ENCODE measurements around the gene CMTM8.

The CMTM8 gene

DNA sequence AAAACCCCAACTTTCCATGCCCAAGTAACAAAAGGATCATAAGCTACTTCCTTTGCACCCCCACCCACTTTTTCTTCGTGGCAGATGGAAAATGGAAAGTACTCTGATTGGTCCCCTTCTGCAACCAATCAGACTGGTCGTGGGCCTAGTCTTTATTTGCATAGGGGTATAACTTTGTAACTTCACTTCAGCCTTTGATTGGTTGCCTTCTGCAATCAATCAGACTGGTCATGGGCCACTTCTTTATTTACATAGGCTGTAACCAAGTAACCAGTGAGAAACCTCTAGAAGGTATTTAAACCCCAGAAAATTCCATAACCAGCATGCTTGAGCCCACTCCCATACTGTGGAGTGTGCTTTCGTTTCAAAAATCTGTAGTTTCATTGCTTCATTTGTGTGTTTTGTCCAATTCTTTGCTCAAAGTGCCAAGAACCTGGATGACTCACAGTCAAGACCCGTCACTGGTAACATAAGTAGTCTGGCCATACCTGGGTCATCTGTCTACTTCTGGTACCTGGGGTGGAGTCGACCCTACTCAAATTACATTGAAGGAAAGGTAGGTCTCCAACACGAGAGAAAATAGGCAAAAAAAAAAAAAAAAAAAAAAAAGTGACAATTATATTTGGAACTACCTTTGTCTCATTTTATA, 41.9 kb downstream of the CMTM8 start:
- DNase-seq, result no peak

DNA sequence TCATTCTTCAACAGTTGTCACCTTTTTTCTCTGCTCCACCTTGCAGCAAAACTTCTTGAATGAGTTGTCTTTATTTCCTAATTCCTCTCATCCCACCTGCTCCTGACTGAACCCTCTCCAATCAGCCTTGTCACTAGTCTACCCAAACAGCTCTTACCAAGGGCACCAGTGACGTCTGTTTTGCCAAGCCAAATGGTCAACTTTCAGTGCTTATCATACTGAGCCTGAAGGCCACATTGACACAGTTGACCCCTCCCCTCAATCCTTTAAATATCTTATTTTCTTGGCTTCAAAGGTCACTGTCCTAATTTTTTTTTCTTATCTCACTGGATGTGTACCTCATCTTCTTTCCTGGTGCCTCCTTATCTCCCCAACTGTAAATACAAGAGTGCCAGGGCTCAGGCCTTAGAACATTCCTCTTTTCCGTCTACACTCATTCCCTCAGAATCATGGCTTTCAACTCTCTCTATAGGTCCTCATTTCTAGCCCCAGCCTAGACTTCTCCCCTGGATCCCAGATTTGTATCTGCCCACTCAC, 43.2 kb downstream of the CMTM8 start:
- no peak for DNase-seq

DNA sequence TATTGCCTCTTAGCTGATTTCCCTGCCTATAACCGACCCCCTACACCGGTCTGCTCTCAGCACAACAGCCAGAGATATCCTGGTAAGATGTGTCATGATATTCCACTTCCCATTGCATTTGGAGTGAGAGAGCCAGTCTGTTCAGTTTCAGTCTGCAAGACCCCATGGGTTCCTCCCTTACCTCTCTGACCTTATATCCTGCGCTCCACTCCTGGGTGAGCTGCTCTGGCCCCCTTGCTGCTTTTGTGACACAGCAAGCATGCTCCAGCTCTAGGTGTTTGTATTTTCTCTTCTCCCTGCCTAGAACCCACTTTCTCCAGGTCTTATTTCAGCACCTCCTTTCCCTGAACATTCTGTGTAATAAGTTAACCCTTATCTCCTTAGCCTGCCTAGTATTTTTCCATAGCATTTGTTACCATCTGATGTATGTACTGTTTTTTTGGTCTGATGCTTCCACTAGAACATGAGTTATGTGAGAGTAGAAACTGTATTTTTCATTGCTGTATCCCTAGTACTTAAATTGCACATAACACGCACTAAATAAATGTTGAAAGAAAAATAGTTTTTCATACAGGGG, 44.2 kb downstream of the CMTM8 start:
- no peak for DNase-seq

DNA sequence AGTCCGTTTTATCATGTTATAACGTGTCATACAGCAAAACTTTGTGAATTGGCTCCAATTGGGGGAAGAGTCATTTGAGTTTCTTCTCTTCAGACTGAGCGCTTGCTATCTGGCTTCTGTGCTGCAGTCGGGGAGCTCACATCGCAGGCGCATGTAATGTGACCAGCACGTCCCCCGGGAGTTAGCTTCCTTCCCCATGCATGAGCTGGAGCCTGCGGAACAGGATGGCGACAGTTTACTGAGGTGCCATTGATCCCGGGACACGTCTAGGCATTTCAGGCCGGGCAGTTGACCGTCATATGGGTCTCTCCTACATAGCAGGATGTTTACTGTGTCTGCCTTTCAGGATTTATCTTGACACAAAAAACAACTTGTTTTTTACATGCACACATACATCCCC, 44.8 kb downstream of the CMTM8 start:
- no peak for DNase-seq

DNA sequence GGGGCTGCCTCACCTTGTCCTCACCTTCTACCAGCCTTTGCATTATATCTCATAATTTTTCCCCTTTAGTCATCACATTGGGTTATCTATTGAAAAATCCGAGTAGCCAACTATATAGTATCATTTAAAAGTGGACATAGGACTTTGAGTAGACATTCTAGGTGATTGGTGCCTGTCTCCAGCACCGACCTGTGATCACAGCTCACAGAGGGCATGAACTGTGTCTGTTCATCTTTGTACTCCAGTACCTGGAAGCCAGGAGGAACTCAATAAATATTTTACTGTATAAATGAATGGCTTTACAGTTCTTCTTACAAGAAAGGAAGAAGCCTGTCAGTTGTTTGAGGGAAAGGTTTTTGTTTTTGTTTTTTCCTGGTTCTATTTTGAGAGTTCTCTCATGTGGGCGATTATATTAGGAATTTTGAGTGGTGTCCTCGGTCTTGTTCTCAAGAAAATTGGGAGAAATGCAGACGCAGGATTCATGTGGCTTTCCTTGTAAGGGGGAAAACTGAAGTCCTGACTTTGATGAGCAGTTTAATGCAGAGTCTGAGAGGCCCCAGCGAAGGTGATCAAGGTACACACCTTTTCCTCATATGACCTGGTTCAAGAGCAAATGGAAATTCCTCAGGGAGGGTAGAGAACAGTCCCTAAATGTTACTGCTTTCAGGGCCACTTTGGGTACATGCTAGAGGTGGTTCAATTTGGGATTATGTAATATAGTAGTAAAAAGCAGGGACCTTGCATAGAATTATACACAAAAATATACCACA, 46.1 kb downstream of the CMTM8 start:
- no peak for DNase-seq

DNA sequence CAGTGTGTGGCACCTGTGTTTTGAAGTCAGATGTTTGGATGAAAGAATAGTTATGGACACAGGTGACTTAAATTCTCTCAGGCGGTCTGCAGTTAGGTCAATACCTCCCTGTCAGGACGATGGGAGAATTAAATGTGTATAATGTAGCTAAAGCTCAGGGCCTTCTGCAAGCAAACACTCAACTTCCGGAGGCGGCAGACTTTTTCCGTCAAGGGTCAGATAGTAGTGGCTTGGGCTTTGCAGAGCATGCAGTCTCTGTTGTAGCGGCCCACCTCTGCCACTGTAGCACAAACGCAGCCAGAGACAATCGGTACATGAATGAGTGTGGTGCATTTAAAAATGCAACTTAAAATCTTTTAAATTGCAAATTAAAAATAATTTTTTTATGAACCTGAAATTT, 47.4 kb downstream of the CMTM8 start:
- no peak for DNase-seq

DNA sequence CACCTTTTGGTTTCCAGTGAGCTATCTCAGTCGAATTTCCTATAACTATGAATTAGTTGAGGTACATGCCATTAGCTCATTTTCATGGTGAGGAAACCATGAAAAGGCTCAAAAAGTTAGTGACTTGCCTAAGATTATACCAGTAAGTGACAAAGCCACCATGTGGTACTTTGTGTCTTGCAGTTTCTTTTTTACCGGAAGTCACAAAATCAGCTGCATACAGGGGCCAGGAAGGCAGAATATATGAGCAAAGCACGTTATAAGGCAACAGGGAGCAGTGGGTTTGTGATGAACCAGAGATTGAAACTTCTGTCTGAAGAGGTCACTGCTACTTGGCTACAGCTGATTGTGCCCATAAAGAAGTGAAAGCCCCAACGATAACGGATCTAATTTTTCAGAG, 50.3 kb downstream of the CMTM8 start:
- DNase-seq, result no peak

DNA sequence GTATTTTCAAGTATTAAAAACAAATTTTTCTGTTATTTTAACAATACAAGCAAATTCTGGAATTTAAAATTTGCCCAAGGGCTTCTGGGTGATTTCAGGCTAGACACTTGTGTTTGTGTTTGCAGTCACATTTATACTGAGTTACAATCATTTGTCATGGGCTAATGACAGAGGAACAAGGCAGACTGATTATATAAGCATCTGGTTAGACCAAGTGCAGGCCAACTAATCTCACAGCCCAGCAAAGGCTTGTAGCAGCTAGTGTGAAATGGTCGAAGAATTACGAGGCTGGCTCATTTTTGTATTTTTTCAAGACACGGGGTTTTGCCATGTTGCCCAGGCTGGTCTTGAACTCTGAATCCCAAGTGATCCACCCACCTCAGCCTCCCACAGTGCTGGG, 52.1 kb downstream of the CMTM8 start:
- no peak for DNase-seq

DNA sequence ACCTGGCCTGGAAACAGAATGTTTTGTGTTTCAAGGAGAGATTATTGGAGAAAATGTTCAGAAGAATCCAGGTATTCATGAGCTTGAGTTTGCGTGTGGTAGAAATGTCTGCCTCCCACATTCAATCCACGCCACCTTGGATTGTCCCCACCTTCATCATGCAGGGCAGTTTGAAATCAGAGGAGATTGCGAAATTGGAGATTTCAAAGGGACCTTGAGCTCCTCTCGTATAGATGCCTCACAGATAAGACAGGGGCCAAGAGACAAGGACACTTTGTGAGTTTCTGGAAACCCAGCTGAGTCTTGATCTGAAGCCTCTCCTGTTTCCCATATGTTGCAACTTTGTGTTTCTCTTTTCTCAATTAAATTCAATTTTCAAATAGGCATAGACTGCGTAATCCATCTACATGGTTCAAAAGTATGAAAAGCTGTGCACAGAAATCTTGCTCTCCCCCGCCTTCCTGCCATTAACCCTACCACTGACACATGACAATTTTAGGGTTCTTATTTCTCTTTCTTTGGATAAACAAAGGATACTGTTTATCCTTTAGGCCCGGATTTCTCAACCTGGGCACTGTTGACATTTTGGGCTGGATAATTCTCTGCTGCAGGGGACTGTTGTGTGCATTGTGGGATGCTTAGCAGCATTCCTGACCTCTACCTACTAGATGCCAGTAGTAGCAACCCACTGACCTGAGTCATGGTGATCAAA, 53.8 kb downstream of the CMTM8 start:
- DNase-seq, result no peak

DNA sequence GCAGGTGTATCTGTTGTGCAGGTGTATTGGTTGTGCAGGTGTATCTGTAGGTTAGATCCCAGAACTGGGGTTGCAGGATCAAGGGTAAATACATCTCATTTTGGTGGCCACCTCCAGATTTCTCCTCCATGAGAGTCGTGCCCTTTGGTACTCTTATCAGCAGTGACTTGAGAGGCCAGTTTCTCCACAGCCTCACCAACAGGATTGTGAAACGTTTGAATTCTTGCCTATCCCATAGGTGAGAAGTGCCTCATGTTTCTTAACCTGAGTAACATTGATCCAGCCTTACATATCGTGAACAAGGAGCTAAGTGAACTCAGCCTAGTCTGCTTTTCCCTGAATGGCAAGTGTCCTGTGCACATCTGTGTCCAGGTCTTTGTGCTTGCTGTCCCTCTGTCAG, 55.4 kb downstream of the CMTM8 start:
- DNase-seq, result no peak

DNA sequence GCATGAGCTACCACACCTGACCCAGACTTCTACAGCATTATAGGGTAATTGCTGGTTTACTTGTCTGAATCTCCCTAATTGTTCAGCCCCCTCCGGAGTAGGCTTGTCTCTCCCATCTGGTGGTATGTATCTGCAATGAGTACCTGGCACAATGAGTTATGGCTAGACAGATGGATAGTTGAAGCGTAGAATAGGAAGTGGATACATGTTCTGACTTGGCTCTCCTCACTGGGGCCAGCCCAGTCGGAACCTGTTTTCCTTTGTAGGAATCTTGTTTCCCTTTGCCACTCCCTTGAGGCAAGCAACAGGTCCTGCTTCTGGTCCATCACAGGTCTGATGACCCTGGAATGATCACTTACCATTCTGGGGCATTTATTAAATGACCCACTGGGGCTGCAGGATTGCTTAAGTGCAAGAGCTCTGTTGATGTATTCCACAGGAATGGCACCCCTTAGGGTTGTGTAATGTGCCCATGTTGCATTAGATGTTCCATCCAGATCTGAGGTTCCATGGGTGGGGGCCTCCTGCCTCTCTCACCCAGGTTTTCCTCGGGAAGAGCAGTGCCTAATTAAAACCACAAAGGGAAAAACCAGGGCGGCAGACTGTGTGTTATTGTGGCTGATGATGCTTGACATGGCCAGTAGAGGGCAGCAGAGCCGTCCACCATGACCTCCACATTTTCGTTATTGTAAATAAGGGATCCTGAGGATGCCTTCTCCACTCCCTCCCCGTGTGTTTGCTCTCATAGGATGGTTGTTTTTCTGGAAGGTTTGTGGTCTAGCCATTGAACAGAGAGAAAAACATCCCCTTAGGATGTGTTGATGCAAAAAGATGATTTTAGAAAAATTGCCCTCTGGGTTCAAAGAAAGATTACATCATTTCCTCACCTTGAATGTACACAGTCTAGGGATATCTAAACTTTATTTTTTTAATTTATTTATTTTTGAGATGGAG, 58.0 kb downstream of the CMTM8 start:
- DNase-seq, result peak; percentile 81 to 89

DNA sequence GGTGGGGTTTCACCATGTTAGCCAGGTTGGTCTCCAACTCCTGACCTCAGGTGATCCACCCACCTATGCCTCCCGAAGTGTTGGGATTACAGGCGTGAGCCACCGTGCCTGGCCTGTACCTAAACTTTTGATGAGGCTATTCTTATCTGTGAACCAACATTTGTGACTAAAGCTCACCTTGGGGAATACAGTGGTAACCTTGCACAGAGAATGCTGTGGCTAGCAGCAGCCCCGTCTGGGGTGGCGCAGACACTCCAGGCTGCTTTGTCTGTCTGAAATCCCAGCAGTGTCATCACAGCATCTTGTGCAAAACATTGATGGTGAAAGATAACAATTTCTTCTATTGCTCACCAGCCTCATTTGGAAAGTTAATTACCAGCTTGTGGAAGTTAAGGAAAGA, 58.9 kb downstream of the CMTM8 start:
- DNase-seq, result no peak

DNA sequence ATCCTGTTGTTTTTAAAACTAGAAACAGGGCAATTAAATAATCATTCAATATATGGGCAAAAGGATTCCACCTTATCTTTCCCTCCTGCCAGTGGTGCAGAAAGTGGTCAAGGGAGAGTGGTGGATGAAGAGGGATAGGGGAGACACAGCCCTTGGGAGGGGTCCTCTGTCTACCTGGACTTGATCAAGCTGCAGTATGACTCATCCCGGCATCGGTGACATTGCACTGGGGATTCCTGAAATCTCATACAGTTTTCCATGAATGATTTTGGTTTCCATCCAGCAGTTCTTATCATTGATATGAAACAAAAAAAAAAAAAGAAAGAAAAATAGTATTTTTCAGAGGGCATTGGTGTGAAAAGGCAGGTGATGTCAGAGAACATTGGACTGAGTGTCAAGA, 62.9 kb downstream of the CMTM8 start:
- DNase-seq, result no peak

DNA sequence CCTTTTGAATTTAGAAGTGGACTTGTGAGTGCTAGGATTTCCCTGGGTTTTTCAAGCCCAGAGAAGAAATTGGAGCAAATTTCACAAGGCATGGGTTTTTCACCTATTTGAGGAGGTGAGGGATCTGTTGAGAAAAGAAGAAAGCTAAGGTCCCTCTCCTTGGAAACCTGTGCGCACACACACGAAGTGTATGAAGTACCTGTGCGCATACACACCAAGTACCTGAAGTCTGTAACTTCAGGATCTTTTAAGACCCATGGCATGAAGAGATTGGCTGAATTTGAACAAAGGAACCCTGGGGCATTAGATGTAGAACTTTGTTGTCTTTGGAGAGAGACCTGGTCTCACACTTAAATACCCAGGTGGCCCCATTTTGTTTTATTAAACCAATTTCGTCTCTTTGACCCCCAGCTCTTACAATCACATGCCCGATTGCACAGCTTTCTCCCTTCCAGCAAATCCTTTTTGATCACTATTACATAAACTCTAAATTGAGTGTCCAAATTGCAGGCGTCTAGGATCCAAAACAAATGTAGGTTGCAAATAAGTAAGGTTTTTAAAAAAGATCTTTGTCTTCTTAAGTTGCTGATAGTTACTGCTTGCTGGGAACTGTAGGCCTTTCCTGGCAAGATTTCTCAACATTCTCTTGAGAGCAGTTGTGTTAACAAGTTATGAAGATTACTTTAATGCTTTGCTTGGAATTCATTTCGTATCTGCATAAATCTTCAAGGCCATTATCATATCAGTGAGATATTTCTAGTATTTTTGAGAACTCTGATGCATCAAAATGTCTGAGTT, 64.3 kb downstream of the CMTM8 start:
- DNase-seq, result no peak

DNA sequence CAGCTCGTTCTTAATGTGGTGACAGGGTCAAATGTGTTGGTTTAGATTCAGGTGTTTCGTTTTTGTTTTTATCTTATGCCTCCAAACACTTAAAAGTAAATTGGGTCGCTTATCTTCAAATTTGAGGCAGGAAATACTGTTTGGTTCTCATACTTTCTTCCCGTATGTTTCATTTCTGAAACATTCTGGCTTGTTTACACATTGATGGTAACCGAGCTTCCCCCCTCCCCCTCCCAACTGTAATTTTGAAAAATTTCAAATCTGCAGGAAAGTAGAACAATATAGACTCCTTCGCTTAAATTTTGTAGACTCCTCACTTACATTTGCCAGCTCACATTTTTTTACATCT, 64.9 kb downstream of the CMTM8 start:
- no peak for DNase-seq

DNA sequence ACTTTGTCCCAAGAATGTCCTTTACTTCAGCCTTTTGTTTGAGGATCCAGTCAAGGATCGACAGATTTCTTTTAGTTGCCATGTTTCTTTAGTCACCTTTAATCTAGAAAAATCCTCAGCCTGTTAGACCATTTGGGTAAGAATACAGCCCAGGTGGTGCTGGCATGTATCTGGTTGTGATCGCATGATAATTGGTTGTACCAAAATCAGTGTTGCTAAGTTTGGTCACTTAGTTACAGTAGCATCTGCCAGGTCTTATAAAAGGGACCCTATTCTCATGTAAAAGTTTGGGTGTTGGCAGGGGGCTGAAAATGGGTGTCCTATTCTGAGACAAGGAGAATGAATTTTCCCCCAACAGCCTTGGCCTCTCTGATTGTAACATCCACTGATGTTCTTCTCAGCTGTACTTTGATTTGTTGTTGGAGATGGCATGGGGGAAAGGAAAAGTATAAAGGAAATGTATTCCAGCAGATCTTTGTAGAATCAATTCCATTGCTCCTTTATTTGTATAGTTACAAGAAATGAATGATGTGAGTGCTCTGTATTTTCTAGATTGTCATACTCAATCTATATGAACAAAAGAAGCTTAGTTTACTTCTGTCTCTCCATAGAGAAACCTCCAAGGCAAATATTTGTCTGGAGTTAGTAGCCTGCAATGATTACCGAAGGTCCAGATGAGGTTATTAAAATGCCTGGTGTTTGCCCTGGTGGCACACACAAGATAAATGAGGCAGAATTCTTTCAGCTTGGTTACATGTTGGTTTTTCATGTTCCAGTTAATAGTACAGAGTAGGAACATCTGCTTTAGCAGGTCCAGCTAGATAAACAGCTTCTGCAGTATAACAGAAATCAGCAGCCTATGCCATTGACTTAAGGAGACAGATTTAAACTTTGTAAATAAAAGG, 65.7 kb downstream of the CMTM8 start:
- DNase-seq, result no peak

DNA sequence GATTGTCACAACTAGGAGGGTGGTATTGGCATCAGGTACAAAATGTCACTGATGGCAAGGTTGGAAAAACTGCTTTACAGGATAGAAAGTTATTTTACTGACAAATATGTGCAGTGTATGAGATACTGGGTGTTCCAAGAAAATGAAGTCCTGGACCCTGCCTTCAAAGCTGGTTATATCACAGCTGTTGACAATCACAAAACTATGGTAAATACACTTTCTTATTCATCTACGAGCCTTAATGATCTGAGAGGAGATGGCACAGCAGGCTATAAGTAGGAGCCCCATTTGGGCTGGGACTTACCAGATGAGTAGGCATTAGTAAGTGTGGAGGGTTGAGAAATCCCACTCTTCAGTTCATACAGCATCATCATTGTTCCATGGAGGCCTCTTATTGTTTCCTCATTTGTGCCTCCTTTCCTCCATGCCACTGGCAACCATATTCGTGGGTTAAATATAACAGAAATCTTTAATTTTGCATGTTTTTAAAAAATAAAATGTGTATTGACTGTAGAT, 66.9 kb downstream of the CMTM8 start:
- peak in 1 of 2 experiments; percentile 9 for DNase-seq

DNA sequence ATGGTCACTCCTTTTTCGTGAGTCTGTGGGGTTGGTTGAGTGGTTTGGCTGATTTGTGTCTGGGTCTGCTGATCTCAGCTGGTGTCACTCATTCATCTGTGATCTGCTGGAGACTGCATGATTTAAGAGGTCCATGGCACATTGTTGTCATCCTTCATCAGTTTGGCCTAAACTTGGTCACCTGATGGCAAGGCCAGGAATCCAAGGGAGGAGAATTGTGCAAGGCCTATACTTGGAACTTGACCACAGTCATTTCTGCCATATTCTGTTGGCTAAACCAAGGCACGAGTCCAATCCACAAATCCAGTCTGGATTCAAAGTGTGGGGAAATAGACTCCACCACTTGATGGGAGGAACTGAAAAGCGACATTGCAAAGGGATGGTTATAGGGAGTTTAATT, 67.6 kb downstream of the CMTM8 start:
- no peak for DNase-seq

DNA sequence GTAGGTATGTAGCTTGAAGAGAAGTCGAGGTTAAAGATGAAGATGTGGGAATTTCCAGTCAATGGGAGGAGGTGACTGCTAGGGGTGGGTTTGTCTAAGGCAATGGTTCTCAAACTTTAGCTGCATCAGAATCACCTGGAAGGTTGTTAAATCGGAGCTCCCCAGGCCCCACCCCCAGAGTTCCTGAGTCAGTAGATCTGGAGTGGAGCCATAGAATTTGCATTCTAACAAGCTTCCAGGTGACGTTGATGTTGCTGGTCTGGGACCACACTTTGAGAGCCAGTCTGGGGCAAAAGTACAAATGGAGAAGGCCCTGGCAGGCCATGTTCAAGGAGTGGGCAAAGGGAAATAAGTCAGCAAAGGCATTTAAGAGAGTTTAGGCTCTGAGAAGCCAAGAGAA, 69.1 kb downstream of the CMTM8 start:
- DNase-seq, result no peak

DNA sequence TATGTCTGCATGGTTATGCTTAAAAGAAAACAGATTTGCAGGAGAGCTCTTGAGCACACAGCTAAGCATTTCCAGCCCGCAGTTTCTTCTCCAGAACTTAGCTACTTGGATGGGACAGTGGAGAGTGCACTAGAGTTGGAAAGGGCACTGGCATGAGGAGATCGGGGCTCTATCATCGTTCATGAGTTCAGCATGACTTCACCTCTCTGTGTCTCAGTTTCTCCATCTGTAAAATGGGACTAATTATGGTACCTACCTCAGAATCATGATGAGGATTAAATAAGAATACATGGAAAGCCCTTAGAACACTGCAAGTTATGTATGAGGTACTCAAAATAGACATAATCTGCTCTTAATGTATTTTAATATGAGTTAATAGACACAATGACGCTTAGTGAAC, 69.9 kb downstream of the CMTM8 start:
- no peak for DNase-seq
